HG03045 (cell line): Measurements from ENCODE around the gene ZNF184.

Experiments used
- ATAC-seq: cut with Tn5 transposase; IDR thresholded peaks from one replicate; pipeline ENCODE4 v1.9.1; 2021; ENCODE audit warnings: mild to moderate bottlenecking, moderate library complexity; ENCODE audit not compliant: unreplicated experiment

The ZNF184 gene

DNA sequence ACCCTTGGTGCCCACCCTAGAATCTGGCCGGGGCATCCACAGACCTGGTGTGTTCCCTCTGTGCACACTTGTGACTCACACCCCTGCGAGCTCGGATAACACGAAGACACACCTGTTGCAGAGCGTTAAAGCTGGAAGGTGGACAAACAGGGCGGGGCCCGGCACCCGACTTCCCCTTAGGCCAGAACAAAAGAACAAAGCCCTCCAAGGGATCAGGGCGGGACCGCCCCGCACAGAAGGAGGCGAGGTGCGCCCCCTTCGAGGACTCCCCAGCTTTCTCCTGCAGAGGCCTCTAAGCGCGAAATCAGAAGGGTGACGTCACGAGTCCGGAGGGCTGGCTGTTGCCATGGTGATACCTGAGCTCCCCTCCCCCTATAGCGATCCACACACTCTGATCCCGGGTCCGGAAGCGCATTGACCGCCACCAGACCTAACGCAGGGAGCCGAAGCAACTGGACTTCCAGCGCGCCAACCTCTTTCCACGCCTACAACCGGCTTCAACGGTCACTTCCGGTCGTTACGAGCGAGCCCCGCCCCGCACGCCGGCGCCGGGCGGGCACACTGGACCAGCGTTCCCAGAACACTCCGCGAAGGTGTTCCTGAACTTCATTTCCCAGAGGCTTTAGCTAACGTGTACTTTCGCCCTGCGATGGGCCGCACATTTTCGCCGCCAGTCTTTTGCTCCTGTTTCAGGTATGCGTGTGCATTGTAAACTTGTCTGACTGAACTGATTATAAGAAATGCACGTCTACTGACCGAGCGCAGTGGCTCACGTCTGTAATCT lies at the start of gene ZNF184:
TSS of gene ZNF184 (minus strand) at position 489 of the 784 bp plus-strand sequence. CDS start 811 bp downstream, outside the sequence.
- ATAC-seq = peak; percentile 92

DNA sequence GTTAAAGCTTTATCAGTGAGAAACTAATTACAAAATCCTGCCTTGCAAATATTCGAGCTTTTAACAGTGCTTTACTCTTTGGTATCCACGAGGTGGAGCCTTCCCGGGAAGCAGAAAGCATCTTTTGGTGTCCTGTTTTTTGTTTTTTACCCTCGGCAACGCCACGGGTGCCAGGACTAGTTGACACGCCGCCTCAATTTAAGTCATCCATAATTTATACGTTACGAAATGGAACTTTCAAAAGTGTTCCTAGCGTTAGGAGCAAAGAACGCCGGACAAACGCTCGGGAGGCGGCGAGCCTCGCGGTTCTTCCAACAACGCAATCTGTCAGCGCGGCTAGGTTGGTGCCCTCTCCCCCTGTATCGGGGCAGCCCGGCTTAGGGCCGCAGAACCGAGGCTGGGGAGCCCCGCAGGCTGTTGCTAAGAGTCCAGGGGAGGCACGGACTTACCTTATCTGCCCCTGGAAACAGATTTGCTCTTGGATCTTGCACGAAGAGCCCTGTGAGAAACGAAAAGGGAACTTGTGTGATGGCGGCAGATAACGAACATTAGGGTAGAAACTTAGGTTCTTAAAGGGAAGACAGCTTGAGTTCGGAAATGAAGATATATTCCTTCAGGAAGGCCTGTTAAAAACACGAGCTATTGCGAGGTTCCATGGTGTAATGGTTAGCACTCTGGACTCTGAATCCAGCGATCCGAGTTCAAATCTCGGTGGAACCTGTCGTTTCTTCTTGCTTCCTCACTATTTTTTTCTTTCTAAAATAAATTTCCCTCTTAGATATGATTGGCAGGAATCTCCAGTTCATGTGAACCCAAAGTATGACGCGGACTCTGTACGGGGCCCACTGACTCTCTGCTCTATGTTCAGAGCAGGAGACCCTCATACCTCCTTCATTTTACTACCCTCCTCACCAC lies 46.2 kb upstream of the ZNF184 start:
- peak; percentile 73 for ATAC-seq

DNA sequence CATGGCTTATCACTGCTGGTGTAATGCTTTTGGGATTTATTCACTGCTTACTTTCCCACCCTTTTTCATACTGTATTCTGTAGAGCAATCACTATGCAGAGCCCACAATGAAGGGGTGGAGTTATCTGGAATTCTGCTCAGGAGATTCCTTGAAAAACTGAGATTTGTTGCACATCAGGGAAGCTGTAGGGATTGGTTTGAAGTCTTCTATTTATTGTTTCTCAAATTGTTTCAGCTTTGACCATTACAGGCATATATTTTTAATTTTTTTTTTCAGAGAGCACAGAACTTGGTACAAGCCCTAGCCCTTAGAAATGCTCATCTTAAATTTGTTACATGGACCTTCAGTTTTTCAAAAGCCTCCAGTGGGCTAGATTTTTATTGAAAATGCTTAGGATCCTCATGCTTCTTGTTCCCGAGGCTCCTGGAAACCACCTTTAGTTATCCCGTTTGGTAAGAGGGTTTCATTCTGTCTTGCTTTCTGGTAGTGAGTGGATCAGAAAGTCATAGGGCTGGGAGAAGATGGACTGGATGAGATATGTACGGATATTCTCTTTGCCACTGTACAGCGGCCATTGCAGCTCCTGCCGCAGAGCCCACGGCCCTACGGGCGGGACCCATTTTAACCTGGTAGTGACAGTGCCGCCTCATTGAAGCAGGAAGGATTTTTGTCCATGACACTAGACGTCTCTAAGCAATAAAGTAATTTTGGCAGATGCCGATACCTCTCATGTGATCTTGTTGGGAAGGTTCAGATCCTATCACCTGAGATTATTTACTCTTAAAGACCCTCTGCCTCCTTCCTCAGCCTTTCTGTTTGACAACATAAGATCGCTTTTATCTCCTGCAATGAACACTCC lies 45.3 kb upstream of the ZNF184 start:
- no peak for ATAC-seq

GRCh38 chr6:27517238-27517637 lies 44.3 kb upstream of the ZNF184 start:
- ATAC-seq = no peak

DNA sequence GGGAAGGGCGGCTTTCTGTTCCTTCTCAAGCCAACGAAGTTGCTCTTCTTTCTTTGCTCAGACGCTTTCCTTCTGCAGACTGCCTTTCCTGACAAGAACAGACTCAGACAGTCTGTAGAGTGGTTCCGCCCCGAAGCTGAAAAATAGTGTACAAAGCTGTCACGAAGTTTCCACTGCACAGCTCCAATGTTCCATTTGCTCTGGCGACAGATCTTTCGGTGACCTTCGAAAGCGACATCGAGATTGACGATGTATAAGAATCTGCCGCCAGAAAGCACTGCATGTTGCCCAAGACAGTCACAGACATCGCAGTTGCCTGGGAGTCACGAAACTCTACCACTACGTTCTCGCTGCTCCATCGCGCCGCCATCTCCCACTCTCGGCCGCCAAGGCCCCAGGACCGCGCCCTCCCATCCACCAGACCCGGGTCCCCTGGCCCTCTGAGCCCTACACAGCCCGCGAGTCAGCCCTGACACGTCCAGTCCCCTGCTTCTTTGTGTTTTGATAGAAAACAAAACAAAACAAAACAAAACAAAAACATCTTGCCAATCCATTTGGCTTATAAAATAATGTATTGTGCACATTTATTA lies 42.1 kb upstream of the ZNF184 start:
- ATAC-seq = no peak

- ATAC-seq = no peak
Measured at GRCh38 chr6:27512525-27512924, 39.6 kb upstream of the ZNF184 start.

GRCh38 chr6:27507041-27507956 lies 34.4 kb upstream of the ZNF184 start:
- ATAC-seq = no peak

GRCh38 chr6:27505209-27506027 lies 32.5 kb upstream of the ZNF184 start:
- no peak for ATAC-seq

- ATAC-seq = peak; percentile 27
Measured at GRCh38 chr6:27503436-27504030, 30.6 kb upstream of the ZNF184 start.

GRCh38 chr6:27502508-27503435 lies 29.9 kb upstream of the ZNF184 start:
- ATAC-seq = peak; percentile 46

DNA sequence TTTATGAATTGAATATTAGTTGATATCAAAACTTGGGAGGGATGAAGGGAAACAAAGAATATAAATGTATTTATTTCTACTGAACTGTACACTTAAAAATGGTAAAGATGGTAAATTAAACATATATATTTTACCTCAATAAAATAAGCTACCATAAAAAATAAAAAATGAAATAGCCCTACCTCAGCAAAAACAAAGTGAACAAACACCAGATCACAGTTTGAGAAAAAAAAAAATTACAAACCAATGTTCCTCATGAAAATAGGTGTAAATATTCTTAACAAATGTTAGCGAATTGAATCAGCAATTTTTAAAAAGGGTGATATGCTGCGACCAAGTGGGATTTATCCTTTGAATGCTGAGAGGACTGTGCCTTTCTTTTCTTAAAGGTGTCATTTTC lies 28.3 kb upstream of the ZNF184 start:
- no peak for ATAC-seq

GRCh38 chr6:27500177-27500576 lies 27.3 kb upstream of the ZNF184 start:
- no peak for ATAC-seq

- ATAC-seq = no peak
Measured at GRCh38 chr6:27495386-27496135, 22.7 kb upstream of the ZNF184 start.

GRCh38 chr6:27494987-27495385 lies 22.1 kb upstream of the ZNF184 start:
- ATAC-seq = no peak

GRCh38 chr6:27494103-27494502 lies 21.2 kb upstream of the ZNF184 start:
- ATAC-seq = no peak

GRCh38 chr6:27492631-27493190 lies 19.8 kb upstream of the ZNF184 start:
- no peak for ATAC-seq
